ENCODE results near the gene SAMD7. TPM values are rescaled to one million over a fixed set of nuclear protein-coding genes. Genes with fewer than 3 reads are reported as not detected.

Gene SAMD7
- total RNA-seq, 1 donor, result not detected

- Histone ChIP-seq H3K9me3 (ENCODE audit: low read depth, low read length) (no peaks in the 10 kb centered on the region), H3K4me1 (ENCODE audit: insufficient read depth, low read length) (no peaks in the 10 kb centered on the region), H3K27me3 (ENCODE audit: insufficient read depth, low read length) (no peaks in the 10 kb centered on the region), H3K4me3 (ENCODE audit: low read length) (no peak overlapping the region)
These were observed 19.5 kb upstream of the SAMD7 start for GRCh38 chr3:169891886-169892285.

GRCh38 chr3:169894110-169894509 is 17.3 kb upstream of the SAMD7 start:
- Histone ChIP-seq H3K27me3 (ENCODE audit: insufficient read depth, low read length) (no peaks in the 10 kb centered on the region), H3K9me3 (ENCODE audit: low read depth, low read length) (no peaks in the 10 kb centered on the region), H3K4me3 (ENCODE audit: low read length) (no peak overlapping the region), H3K4me1 (ENCODE audit: insufficient read depth, low read length) (no peaks in the 10 kb centered on the region)

- Histone ChIP-seq H3K4me3 (ENCODE audit: low read length) (no peak overlapping the region), H3K27me3 (ENCODE audit: insufficient read depth, low read length) (no peaks in the 10 kb centered on the region), H3K4me1 (ENCODE audit: insufficient read depth, low read length) (no peaks in the 10 kb centered on the region), H3K9me3 (ENCODE audit: low read depth, low read length) (no peaks in the 10 kb centered on the region)
These were observed 16.3 kb upstream of the SAMD7 start for GRCh38 chr3:169895072-169895471.

GRCh38 chr3:169897284-169897683 is 14.1 kb upstream of the SAMD7 start:
- no peaks in the 10 kb centered on the region for H3K27me3 ChIP-seq (ENCODE audit: insufficient read depth, low read length)
- H3K4me1 ChIP-seq (ENCODE audit: insufficient read depth, low read length), result no peaks in the 10 kb centered on the region
- H3K9me3 ChIP-seq (ENCODE audit: low read depth, low read length), result peaks cover 20% of the 10 kb centered on the region
- H3K4me3 ChIP-seq (ENCODE audit: low read length), result no peak overlapping the region

GRCh38 chr3:169901453-169901852 is 9.9 kb upstream of the SAMD7 start:
- no peaks in the 10 kb centered on the region for H3K4me1 ChIP-seq (ENCODE audit: insufficient read depth, low read length)
- no peak overlapping the region for H3K4me3 ChIP-seq (ENCODE audit: low read length)
- no peaks in the 10 kb centered on the region for H3K27me3 ChIP-seq (ENCODE audit: insufficient read depth, low read length)
- peaks cover 22% of the 10 kb centered on the region for H3K9me3 ChIP-seq (ENCODE audit: low read depth, low read length)

GRCh38 chr3:169905404-169905803 is 6.0 kb upstream of the SAMD7 start:
- H3K9me3 ChIP-seq (ENCODE audit: low read depth, low read length), result peaks cover 21% of the 10 kb centered on the region
- H3K27me3 ChIP-seq (ENCODE audit: insufficient read depth, low read length), result no peaks in the 10 kb centered on the region
- no peak overlapping the region for H3K4me3 ChIP-seq (ENCODE audit: low read length)
- no peaks in the 10 kb centered on the region for H3K4me1 ChIP-seq (ENCODE audit: insufficient read depth, low read length)

GRCh38 chr3:169907476-169907875 is 3.9 kb upstream of the SAMD7 start:
- Histone ChIP-seq H3K27me3 (ENCODE audit: insufficient read depth, low read length) (no peaks in the 10 kb centered on the region), H3K4me1 (ENCODE audit: insufficient read depth, low read length) (no peaks in the 10 kb centered on the region), H3K9me3 (ENCODE audit: low read depth, low read length) (no peaks in the 10 kb centered on the region), H3K4me3 (ENCODE audit: low read length) (no peak overlapping the region)

GRCh38 chr3:169907944-169908343 is 3.4 kb upstream of the SAMD7 start:
- H3K9me3 ChIP-seq (ENCODE audit: low read depth, low read length), result no peaks in the 10 kb centered on the region
- H3K4me3 ChIP-seq (ENCODE audit: low read length), result no peak overlapping the region
- no peaks in the 10 kb centered on the region for H3K4me1 ChIP-seq (ENCODE audit: insufficient read depth, low read length)
- no peaks in the 10 kb centered on the region for H3K27me3 ChIP-seq (ENCODE audit: insufficient read depth, low read length)

GRCh38 chr3:169913323-169913722 is 2.0 kb downstream of the SAMD7 start:
- H3K9me3 ChIP-seq (ENCODE audit: low read depth, low read length), result no peaks in the 10 kb centered on the region

GRCh38 chr3:169914321-169914720 is 2.9 kb downstream of the SAMD7 start:
- H3K4me1 ChIP-seq (ENCODE audit: insufficient read depth, low read length), result no peaks in the 10 kb centered on the region
- no peaks in the 10 kb centered on the region for H3K9me3 ChIP-seq (ENCODE audit: low read depth, low read length)
- H3K4me3 ChIP-seq (ENCODE audit: low read length), result no peak overlapping the region
- no peaks in the 10 kb centered on the region for H3K27me3 ChIP-seq (ENCODE audit: insufficient read depth, low read length)

More at GRCh38 chr3:169913323-169913722, 2.0 kb downstream of the SAMD7 start:
- no peaks in the 10 kb centered on the region for H3K27me3 ChIP-seq (ENCODE audit: insufficient read depth, low read length)
- H3K4me1 ChIP-seq (ENCODE audit: insufficient read depth, low read length), result no peaks in the 10 kb centered on the region
- no peak overlapping the region for H3K4me3 ChIP-seq (ENCODE audit: low read length)

GRCh38 chr3:169923189-169923588 is 11.8 kb downstream of the SAMD7 start:
- Histone ChIP-seq H3K9me3 (ENCODE audit: low read depth, low read length) (no peaks in the 10 kb centered on the region), H3K4me1 (ENCODE audit: insufficient read depth, low read length) (no peaks in the 10 kb centered on the region), H3K27me3 (ENCODE audit: insufficient read depth, low read length) (no peaks in the 10 kb centered on the region), H3K4me3 (ENCODE audit: low read length) (no peak overlapping the region)

- Histone ChIP-seq H3K27me3 (ENCODE audit: insufficient read depth, low read length) (no peaks in the 10 kb centered on the region), H3K4me3 (ENCODE audit: low read length) (no peak overlapping the region), H3K9me3 (ENCODE audit: low read depth, low read length) (no peaks in the 10 kb centered on the region), H3K4me1 (ENCODE audit: insufficient read depth, low read length) (no peaks in the 10 kb centered on the region)
These were observed 12.5 kb downstream of the SAMD7 start for GRCh38 chr3:169923831-169924230.

GRCh38 chr3:169929830-169930519 is 18.6 kb downstream of the SAMD7 start:
- Histone ChIP-seq H3K4me3 (ENCODE audit: low read length) (no peak overlapping the region), H3K4me1 (ENCODE audit: insufficient read depth, low read length) (peaks cover 27% of the 10 kb centered on the region), H3K9me3 (ENCODE audit: low read depth, low read length) (no peaks in the 10 kb centered on the region), H3K27me3 (ENCODE audit: insufficient read depth, low read length) (no peaks in the 10 kb centered on the region)

- Histone ChIP-seq H3K9me3 (ENCODE audit: low read depth, low read length) (no peaks in the 10 kb centered on the region), H3K4me1 (ENCODE audit: insufficient read depth, low read length) (peaks cover 27% of the 10 kb centered on the region), H3K27me3 (ENCODE audit: insufficient read depth, low read length) (no peaks in the 10 kb centered on the region), H3K4me3 (ENCODE audit: low read length) (no peak overlapping the region)
These were observed 19.5 kb downstream of the SAMD7 start for GRCh38 chr3:169930843-169931242.

GRCh38 chr3:169931747-169932520 is 20.6 kb downstream of the SAMD7 start:
- no peaks in the 10 kb centered on the region for H3K27me3 ChIP-seq (ENCODE audit: insufficient read depth, low read length)
- peaks cover 27% of the 10 kb centered on the region for H3K4me1 ChIP-seq (ENCODE audit: insufficient read depth, low read length)
- H3K4me3 ChIP-seq (ENCODE audit: low read length), result no peak overlapping the region
- H3K9me3 ChIP-seq (ENCODE audit: low read depth, low read length), result no peaks in the 10 kb centered on the region

GRCh38 chr3:169939320-169939719 is 27.9 kb downstream of the SAMD7 start:
- Histone ChIP-seq H3K9me3 (ENCODE audit: low read depth, low read length) (no peaks in the 10 kb centered on the region), H3K27me3 (ENCODE audit: insufficient read depth, low read length) (no peaks in the 10 kb centered on the region), H3K4me1 (ENCODE audit: insufficient read depth, low read length) (peaks cover 14% of the 10 kb centered on the region)

More at GRCh38 chr3:169939320-169939719, 27.9 kb downstream of the SAMD7 start:
- no peak overlapping the region for H3K4me3 ChIP-seq (ENCODE audit: low read length)
